AG04449 (cell line): ENCODE results near the gene TMEM63A.
"Not testable (repeated sequence)": the region's sequence is repeated elsewhere in the genome, so short reads cannot be mapped to it uniquely, and the experiment has no call there.

Experiments
- CTCF ChIA-PET: fragments of 350-600 bp; formaldehyde crosslinking; extraction: SDS; loops from one replicate; lab custom pipeline; 2021; ENCODE audit warnings: antibody characterized with exemption; lab: Yijun Ruan, JAX
- POLR2A ChIA-PET: fragments of 400-600, 350-600 bp; formaldehyde crosslinking; extraction: SDS; loops from one replicate; lab custom pipeline; 2020; ENCODE audit warnings: antibody characterized with exemption, inconsistent platforms; lab: Yijun Ruan, JAX
- DNase-seq: peaks from one replicate; pipeline ENCODE4 v3.0.0-alpha.2; 2010; ENCODE audit warnings: low read depth, low spot score
- H3K4me3 ChIP-seq: 2 replicates; pipeline ENCODE4 v1.5.1; 2011; ENCODE audit warnings: low read depth, mild to moderate bottlenecking, control low read depth, low read length
- CTCF ChIP-seq: IDR thresholded peaks from one replicate; pipeline ENCODE4 v1.5.1; 2011; ENCODE audit warnings: mild to moderate bottlenecking, moderate library complexity, low read length, control low read depth, inconsistent platforms; ENCODE audit not compliant: insufficient read depth; ENCODE audit errors: missing control alignments

The TMEM63A gene

DNA sequence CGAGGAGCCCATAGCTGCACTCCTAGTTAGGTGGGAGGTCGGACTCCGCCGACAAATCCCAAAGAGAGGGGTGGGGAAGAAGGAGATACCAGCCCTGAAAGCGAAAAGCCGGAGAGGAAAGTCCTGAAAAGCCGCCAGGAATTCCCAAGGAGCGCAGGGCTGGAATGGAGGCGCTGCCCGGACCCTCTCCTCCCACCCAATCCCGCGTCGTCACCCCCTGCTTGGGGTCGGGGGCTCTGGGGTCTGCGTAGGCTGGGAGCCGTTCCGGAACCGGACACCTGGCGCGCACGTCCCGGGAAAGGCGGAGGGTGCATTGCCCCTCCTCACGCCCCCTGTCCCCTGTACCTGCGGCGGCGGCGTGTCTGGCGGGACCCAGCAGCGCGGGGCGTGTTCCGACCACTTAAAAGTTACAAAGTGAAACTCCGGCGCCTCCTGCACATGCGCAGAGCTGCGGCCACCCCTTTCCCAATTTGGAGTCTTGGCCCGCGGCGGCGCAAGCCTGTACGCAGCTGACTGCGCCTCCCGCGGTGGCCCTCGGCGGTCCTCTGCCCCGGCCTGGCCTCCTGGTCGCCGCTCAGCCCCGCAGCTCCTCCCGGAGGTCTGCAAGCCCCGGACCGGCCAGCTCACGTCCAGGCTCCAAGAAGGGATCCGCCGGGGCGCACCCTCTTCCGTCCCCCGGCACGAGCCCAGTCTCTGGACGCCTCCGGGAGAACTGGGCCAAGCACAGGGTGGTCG, at the start of gene TMEM63A:
Gene TMEM63A, minus strand, starts transcription at position 422 of the 735 bp plus-strand sequence. CDS start 4,800 bp downstream, outside the sequence.
- H3K4me3 ChIP-seq, result peak within 1 kb of the TSS; percentile 90
- POLR2A ChIA-PET, result interaction anchor here (0.6 to 1.3 kb wide), 7 partner anchors 10 to 455 kb away, joined by 3 to 4 read pairs (median 4); partner anchors contain the start of genes ENAH and PYCR2
- no peak for DNase-seq
- TF ChIP-seq CTCF, result peak; percentile 55
- CTCF ChIA-PET, result interaction anchor here (0.6 to 3.5 kb wide), 29 partner anchors 9 to 410 kb away, joined by 3 to 26 read pairs (median 4); partner anchors contain the start of gene SRP9

DNA sequence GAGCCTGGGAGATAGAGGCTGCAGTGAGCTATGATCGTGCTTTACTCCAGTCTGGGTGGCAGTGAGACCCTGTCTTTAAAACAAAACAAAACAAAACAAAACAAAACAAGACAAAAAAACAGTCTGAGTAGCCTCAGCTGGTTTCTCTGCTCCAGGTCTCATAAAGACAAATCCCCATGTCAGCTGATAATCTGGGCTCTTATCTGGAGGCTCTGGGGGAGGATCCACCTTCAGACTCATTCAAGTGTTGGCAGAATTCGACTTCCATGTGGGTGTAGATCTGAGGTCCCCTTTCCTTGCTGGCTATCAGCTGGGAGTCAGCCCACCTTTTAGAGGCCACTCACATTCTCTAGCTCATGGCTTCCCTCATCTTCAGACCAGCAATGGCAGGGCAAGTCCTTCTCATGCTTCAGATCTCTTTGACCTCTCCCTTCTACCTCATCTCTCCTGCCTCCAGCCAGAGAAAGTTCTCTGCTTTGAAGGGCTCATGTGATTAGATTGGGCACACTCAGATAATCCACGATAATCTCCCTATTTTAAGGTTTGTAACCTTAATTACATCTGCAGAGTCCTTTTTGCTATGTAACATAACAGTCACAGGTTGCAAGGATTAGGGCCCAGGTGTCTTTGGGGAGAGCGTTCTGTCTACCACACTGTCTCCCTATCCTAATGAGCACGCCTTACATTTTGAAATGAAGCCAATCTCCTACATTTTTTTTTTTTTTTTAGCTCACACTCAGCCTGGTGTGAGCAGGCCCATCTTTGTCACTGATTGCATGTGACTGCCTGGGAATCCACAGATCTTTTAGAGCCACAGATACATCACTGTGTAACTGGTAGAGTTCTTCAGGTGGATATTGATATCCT, 49.3 kb upstream of the TMEM63A start:
- CTCF ChIA-PET, result interaction anchor here (0.8 to 1.5 kb wide), 5 partner anchors 9 to 456 kb away, joined by 3 to 4 read pairs (median 4); partner anchors contain the start of gene SRP9
- H3K4me3 ChIP-seq, result no peak overlapping the region
- POLR2A ChIA-PET, result no interaction called here
- TF ChIP-seq CTCF, result no peak
- no peak for DNase-seq

DNA sequence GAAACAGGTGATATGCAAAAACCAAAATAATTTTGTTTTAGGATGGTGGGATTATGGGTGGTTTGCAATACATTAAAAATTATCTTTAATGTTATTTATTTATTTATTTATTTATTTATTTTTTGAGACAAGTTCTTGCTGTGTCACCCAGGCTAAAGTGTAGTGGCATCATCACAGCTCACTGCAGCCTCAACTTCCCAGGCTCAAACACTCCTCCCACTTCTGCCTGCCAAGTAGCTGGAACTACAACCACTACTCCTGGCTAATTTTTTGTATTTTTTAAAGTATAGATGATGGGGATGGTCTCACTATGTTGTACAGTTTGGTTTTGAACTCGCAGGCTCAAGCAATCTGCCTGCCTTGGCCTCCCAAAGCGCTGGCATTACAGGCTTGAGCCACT, 48.4 kb upstream of the TMEM63A start:
- CTCF ChIA-PET, result interaction anchor here (0.8 to 1.5 kb wide), 4 partner anchors 8 to 455 kb away, joined by 3 to 4 read pairs (median 4); no protein-coding TSS in a partner anchor

DNA sequence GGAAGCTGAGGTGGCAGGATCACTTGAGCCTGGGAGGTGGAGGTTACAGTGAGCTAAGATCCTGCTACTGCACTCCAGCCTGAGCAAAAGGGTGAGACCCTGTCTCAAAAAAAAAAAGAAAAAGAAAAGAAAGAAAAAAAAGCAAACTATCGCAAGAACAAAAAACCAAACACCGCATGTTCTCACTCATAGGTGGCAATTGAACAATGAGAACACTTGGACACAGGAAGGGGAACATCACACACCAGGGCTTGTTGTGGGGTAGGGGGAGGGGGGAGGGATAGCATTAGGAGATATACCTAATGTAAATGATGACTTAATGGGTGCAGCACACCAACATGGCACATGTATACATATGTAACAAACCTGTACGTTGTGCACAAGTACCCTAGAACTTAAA, 47.3 kb upstream of the TMEM63A start:
- CTCF ChIA-PET, DNase-seq, H3K4me3 ChIP-seq: not testable (repeated sequence)
- POLR2A ChIA-PET, result interaction anchor here (0.6 kb wide), 1 partner anchor 445 kb away, joined by 3 read pairs; no protein-coding TSS in a partner anchor

More for the DNA sequence above, 48.4 kb upstream of the TMEM63A start:
- no peak for DNase-seq
- TF ChIP-seq CTCF, result no peak
- H3K4me3 ChIP-seq, result no peak overlapping the region
- POLR2A ChIA-PET, result no interaction called here

DNA sequence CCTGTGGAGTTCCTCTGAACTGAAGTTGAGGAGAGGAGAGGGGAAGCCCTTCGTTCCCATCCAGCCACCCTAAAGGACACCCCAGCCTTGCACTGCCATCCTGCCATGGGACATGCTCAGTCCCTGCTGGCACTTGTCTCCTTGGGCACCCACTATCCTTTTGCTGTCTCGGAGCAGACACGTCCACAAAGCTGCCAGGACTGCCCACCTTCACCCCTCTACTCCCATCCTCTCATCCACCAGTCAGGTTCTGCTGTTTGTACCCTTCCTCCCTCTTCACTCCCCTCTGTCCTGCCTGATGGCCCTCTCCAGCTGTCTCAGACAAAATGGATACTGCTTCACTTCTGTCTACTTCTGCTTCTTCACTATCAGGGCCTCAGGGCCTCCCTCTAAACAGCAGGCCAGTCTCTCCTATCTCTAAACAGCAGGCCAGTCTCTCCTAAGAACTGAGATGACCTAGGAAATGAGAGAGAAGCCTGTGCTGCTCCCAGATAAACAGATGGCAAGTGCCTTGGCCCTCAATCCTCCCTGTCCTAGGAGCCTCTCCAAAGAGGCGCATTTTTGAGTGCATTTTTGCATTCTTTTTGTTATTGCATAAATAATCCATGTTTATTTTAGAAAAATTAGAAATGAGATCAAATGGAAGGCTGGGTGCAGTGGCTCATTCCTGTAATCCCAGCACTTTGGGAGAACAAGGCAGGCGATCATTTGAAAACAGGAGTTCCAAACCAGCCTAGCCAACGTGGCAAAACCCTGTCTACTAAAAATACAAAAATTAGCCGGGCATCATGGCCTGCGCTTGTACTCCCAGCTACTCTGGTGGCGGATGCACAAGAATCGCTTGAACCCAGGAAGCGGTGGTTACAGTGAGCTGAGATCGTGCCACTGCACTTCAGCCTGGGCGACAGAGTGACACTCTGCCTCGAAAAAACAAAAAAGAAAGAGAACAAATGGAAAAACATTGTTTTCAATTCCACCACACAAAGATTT, 46.3 kb upstream of the TMEM63A start:
- DNase-seq, result no peak
- POLR2A ChIA-PET, result interaction anchor here (0.6 kb wide), 1 partner anchor 444 kb away, joined by 3 read pairs; no protein-coding TSS in a partner anchor
- CTCF ChIA-PET, result no interaction called here
- no peak for TF ChIP-seq CTCF
- no peak overlapping the region for H3K4me3 ChIP-seq

DNA sequence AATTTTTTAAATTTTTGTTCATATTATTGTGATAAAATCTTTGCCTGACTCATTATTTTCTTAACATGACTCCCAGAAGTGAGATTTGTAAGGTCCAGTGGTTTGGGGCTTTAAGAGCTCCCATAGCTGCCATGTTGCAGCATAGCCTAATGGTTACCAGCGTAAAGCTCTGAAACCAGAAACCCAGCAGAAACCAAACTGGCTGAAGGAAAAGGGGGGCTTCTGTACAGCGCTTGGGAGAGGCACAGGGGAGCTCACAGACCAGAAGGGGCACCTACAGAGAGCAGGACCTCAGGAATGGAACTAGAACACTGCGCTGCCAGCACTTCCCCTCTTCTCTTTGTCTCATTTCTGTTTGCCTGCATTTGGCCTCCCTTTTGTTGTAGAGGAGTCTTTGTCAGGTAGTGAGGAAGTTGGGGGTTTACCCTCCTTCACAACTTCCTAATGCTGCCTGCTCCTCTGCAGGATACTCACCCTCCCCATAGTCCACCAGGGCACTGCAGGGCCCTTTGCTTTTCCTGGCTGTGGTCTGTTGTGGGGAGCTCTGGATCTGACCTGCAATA, 44.5 kb upstream of the TMEM63A start:
- DNase-seq, result no peak
- CTCF ChIA-PET, result interaction anchor here (1.2 to 1.5 kb wide), 3 partner anchors 9 to 199 kb away, joined by 3 to 6 read pairs (median 4); no protein-coding TSS in a partner anchor
- POLR2A ChIA-PET, result no interaction called here
- no peak overlapping the region for H3K4me3 ChIP-seq
- TF ChIP-seq CTCF, result no peak
